AG04449 (cell line): Measurements from ENCODE around the gene COG5.

Experiments used
- CTCF ChIA-PET: fragments of 350-600 bp; formaldehyde crosslinking; extraction: SDS; loops from one replicate; lab custom pipeline; 2021; ENCODE audit warnings: antibody characterized with exemption; lab: Yijun Ruan, JAX
- POLR2A ChIA-PET: fragments of 400-600, 350-600 bp; formaldehyde crosslinking; extraction: SDS; loops from one replicate; lab custom pipeline; 2020; ENCODE audit warnings: antibody characterized with exemption, inconsistent platforms; lab: Yijun Ruan, JAX
- DNase-seq: peaks from one replicate; pipeline ENCODE4 v3.0.0-alpha.2; 2010; ENCODE audit warnings: low read depth, low spot score
- H3K4me3 ChIP-seq: 2 replicates; pipeline ENCODE4 v1.5.1; 2011; ENCODE audit warnings: low read depth, mild to moderate bottlenecking, control low read depth, low read length
- CTCF ChIP-seq: IDR thresholded peaks from one replicate; pipeline ENCODE4 v1.5.1; 2011; ENCODE audit warnings: mild to moderate bottlenecking, moderate library complexity, low read length, control low read depth, inconsistent platforms; ENCODE audit not compliant: insufficient read depth; ENCODE audit errors: missing control alignments

COG5 gene

GRCh38 chr7:107284911-107285479 is 278.7 kb downstream of the COG5 start:
- TF ChIP-seq CTCF: no peak
- DNase-seq: no peak
- no peak overlapping the region for H3K4me3 ChIP-seq
- ChIA-PET POLR2A (no interaction called here), CTCF (no interaction called here)

DNA sequence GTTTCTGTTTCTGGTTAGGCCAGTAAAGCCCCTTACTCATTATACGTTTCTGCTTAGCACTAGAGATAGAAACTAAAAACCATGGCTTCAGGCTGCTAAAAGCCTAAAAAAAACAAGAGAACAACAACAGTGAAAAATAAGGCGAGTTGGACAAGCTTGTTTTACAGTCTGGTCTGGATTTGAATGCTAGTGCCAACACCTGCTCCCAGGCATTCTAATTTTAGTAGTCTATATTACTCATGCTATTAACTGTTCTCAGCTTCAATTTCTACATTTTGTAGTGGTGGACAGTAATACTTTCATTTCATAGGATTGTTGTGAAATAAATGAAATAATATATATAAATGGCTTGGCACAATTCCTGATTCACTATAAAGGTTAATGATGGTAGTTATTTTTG is 286.4 kb downstream of the COG5 start:
- no peak for TF ChIP-seq CTCF
- ChIA-PET POLR2A (no interaction called here), CTCF (no interaction called here)
- no peak overlapping the region for H3K4me3 ChIP-seq
- DNase-seq: no peak

GRCh38 chr7:107276220-107276827 is 287.4 kb downstream of the COG5 start:
- no peak for DNase-seq
- POLR2A ChIA-PET: no interaction called here
- TF ChIP-seq CTCF: no peak
- no peak overlapping the region for H3K4me3 ChIP-seq
- CTCF ChIA-PET: no interaction called here

GRCh38 chr7:107274506-107274905 is 289.2 kb downstream of the COG5 start:
- ChIA-PET POLR2A (no interaction called here), CTCF (interaction anchor here (1.7 kb wide), 1 partner anchor 15 kb away, joined by 3 read pairs; no protein-coding TSS in a partner anchor)
- no peak for DNase-seq
- H3K4me3 ChIP-seq: no peak overlapping the region
- TF ChIP-seq CTCF: no peak

DNA sequence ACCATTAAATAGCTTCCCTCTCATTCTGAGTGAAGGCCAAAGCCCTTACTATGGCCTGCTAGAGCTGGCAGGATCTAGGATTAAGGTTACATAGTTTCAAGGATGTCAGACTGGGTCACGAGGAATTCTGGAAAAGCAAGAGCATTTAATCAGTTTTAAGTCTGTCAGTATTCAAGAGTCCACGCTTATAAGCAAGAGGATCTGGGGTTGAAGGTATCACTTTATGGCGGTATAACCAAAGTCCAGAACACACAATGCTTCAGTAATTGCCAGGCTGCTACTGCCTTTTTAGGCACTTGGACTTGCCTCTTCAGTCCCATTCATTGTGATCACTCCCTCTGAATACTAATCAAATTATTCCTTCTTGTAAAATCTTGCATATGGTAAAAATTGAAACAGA is 293.9 kb downstream of the COG5 start:
- DNase-seq: no peak
- no peak overlapping the region for H3K4me3 ChIP-seq
- ChIA-PET CTCF (no interaction called here), POLR2A (no interaction called here)
- no peak for TF ChIP-seq CTCF

DNA sequence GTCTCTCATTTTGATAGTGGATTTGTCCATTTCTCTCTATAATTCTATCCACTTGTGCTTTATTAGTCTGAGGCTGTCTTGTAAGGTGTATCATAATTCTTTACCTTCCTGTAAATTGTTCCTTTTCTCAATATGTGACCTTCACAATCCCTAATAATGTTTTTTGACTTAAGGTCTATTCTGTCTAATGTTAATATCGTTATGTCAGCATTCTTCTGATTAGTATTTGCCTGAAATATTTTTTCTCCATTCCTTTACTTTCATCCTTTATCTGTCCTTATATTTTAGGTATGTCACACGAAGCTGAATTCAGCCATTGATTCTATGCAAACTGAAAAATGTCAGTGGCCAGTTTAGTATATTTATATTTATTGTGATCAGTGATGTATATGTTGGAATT is 295.1 kb downstream of the COG5 start:
- CTCF ChIA-PET: no interaction called here
- H3K4me3 ChIP-seq: no peak overlapping the region
- POLR2A ChIA-PET: no interaction called here
- no peak for TF ChIP-seq CTCF
- DNase-seq: no peak
